Measurements from ENCODE around the gene MTMR6.

DNA sequence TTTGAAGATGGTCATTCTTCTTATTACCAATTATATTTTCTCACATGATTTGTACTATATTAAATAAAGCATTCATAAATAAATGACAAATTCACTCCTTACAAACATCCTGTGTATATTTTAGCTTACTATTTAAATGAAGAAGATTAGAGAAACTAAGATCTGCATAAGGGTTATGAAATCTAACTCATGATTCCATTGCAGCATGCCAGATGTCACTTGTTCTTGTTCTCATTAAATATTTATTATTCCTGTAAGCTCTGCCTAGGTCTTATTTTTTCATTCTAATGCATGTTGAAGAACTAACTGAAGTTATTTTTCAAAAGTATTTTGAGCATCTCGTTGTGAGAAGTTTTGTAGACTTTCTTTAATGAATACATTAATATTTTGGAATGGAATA, 32.5 kb upstream of the MTMR6 start:
- TF ChIP-seq, protein P1, sequence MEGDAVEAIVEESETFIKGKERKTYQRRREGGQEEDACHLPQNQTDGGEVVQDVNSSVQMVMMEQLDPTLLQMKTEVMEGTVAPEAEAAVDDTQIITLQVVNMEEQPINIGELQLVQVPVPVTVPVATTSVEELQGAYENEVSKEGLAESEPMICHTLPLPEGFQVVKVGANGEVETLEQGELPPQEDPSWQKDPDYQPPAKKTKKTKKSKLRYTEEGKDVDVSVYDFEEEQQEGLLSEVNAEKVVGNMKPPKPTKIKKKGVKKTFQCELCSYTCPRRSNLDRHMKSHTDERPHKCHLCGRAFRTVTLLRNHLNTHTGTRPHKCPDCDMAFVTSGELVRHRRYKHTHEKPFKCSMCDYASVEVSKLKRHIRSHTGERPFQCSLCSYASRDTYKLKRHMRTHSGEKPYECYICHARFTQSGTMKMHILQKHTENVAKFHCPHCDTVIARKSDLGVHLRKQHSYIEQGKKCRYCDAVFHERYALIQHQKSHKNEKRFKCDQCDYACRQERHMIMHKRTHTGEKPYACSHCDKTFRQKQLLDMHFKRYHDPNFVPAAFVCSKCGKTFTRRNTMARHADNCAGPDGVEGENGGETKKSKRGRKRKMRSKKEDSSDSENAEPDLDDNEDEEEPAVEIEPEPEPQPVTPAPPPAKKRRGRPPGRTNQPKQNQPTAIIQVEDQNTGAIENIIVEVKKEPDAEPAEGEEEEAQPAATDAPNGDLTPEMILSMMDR (IDR thresholded peaks at IDR 0.05; ENCODE audit: low read depth, low read length): no peak
- no peak for TF ChIP-seq POLR2A (IDR thresholded peaks at IDR 0.05; ENCODE audit: extremely low read depth, insufficient read length)
- TF ChIP-seq, protein P2, sequence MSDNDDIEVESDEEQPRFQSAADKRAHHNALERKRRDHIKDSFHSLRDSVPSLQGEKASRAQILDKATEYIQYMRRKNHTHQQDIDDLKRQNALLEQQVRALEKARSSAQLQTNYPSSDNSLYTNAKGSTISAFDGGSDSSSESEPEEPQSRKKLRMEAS (IDR thresholded peaks at IDR 0.05; ENCODE audit: low read depth, low read length): no peak
